GM12878 (cell line): ENCODE measurements around the gene IGFBP1. TPM values are rescaled to one million over a fixed set of nuclear protein-coding genes. Genes with fewer than 3 reads are reported as not detected.

Experiments used
- ATAC-seq: fragments of 200-7000 bp; cut with Tn5 transposase; 3 replicates; pipeline ENCODE4 v1.9.1; 2020; ENCODE audit warnings: mild to moderate bottlenecking, moderate library complexity
- BruUV-seq: library from RNA; stranded (reverse); fragments of 400-500 nt; replicated peaks from 2 replicates; lab custom pipeline; 2021; lab: Mats Ljungman, UMichigan
- CTCF ChIA-PET: fragments of 300-600 bp; sonication (Branson Sonifier 250); formaldehyde crosslinking; extraction: SDS; loops from one replicate; lab custom pipeline; 2021; ENCODE audit warnings: inconsistent platforms; lab: Yijun Ruan, JAX
- POLR2A ChIA-PET: fragments of 350-600 bp; formaldehyde crosslinking; extraction: SDS; loops from one replicate; lab custom pipeline; 2021; ENCODE audit warnings: inconsistent platforms; lab: Charles Lee
- RAD21 ChIA-PET: fragments of 300-600 bp; sonication (Branson Sonifier 250); formaldehyde crosslinking; loops from one replicate; lab custom pipeline; 2023; ENCODE audit warnings: antibody characterized with exemption; ENCODE audit not compliant: unreplicated experiment; lab: Charles Lee
- SMC1A ChIA-PET: fragments of 300-600 bp; sonication (Branson Sonifier 250); formaldehyde crosslinking; loops from one replicate; lab custom pipeline; 2023; ENCODE audit not compliant: unreplicated experiment, uncharacterized antibody; lab: Charles Lee
- DNase-seq: peaks from one replicate; pipeline ENCODE4 v3.0.0-alpha.2; 2011; ENCODE audit warnings: low read depth, low spot score
- FAIRE-seq: peaks from 3 replicates; lab custom pipeline; 2011; peaks lifted over from hg19 to GRCh38; lab: Jason Lieb, UNC
- H2AFZ ChIP-seq: 2 replicates; pipeline ENCODE4 v1.6.0; 2011; ENCODE audit warnings: low read depth, low read length, control low read depth; ENCODE audit not compliant: control insufficient read depth
- H3K27ac ChIP-seq: 2 replicates; pipeline ENCODE4 v1.5.1; 2011; ENCODE audit warnings: control low read depth; ENCODE audit not compliant: control insufficient read depth, insufficient read depth
- H3K27me3 ChIP-seq, 2 experiments: replicated peaks in 1 of 2; 2 replicates each; pipeline versions ENCODE4 v1.6.0 to v1.6.1; 2011; ENCODE audit warnings: low read length in 1 of 2; ENCODE audit not compliant: control insufficient read depth in 2 of 2, insufficient read depth in 2 of 2
- H3K36me3 ChIP-seq, 2 experiments: 2 replicates each; pipeline ENCODE4 v1.5.1; 2011; ENCODE audit warnings: low read length in 1 of 2; ENCODE audit not compliant: control insufficient read depth in 2 of 2, insufficient read depth in 2 of 2
- H3K4me1 ChIP-seq: 2 replicates; pipeline ENCODE4 v1.6.1; 2011; ENCODE audit warnings: mild to moderate bottlenecking, low read length, moderate library complexity, mixed read lengths; ENCODE audit not compliant: control insufficient read depth, insufficient read depth
- H3K4me2 ChIP-seq: 2 replicates; pipeline ENCODE4 v1.6.0; 2011; ENCODE audit warnings: control low read depth; ENCODE audit not compliant: control insufficient read depth, insufficient read depth
- H3K4me3 ChIP-seq: fragments of 200-600 bp; sonication (generic); 2 replicates; pipeline ENCODE4 v1.5.1; 2016
- H3K79me2 ChIP-seq: 2 replicates; pipeline ENCODE4 v1.6.0; 2011; ENCODE audit warnings: low read length; ENCODE audit not compliant: control insufficient read depth, insufficient read depth
- H3K9ac ChIP-seq: 2 replicates; pipeline ENCODE4 v1.8.0; 2011; ENCODE audit warnings: low read length, control low read depth, mixed read lengths; ENCODE audit not compliant: control insufficient read depth, insufficient read depth
- H3K9me3 ChIP-seq: replicated peaks from 3 replicates; pipeline ENCODE4 v1.5.1; 2011; ENCODE audit warnings: mild to moderate bottlenecking, low read length; ENCODE audit not compliant: control insufficient read depth, insufficient read depth
- H4K20me1 ChIP-seq: 2 replicates; pipeline ENCODE4 v1.6.0; 2011; ENCODE audit not compliant: control insufficient read depth, insufficient read depth
- BACH1 ChIP-seq: fragments of 450-650 bp; IDR thresholded peaks from 2 replicates; pipeline ENCODE4 v1.6.1; 2017; ENCODE audit warnings: mild to moderate bottlenecking, borderline replicate concordance
- FOXK2 ChIP-seq: fragments of 450-650 bp; IDR thresholded peaks from 2 replicates; pipeline ENCODE4 v1.6.1; 2017; ENCODE audit warnings: mild to moderate bottlenecking, moderate library complexity
- GATAD2B ChIP-seq: fragments of 450-650 bp; conservative IDR thresholded peaks from 2 replicates; pipeline ENCODE4 v1.6.1; 2017; ENCODE audit warnings: low read depth, mild to moderate bottlenecking, moderate library complexity
- MEF2B ChIP-seq: fragments of 450-650 bp; IDR thresholded peaks from 2 replicates; pipeline ENCODE4 v1.6.1; 2018; ENCODE audit warnings: mild to moderate bottlenecking, moderate library complexity; ENCODE audit not compliant: partially characterized antibody, poor library complexity, severe bottlenecking
- NFIC ChIP-seq: IDR thresholded peaks from 2 replicates; pipeline ENCODE4 v1.6.1; 2012; ENCODE audit warnings: low read depth, mild to moderate bottlenecking, inconsistent platforms, low read length, moderate library complexity
- PRDM15 ChIP-seq: fragments of 450-650 bp; formaldehyde crosslinking; IDR thresholded peaks from 2 replicates; pipeline ENCODE4 v1.4.0; 2020; ENCODE audit warnings: mild to moderate bottlenecking, moderate library complexity
- RAD51 ChIP-seq: fragments of 450-650 bp; IDR thresholded peaks from 2 replicates; pipeline ENCODE4 v1.6.1; 2016; ENCODE audit warnings: moderate library complexity, mild to moderate bottlenecking, inconsistent platforms
- RB1 ChIP-seq: fragments of 450-650 bp; formaldehyde crosslinking; IDR thresholded peaks from 2 replicates; pipeline ENCODE4 v1.6.1; 2017; ENCODE audit warnings: mild to moderate bottlenecking, borderline replicate concordance
- RCOR1 ChIP-seq: conservative IDR thresholded peaks from 2 replicates; pipeline ENCODE4 v1.6.1; 2012; ENCODE audit warnings: low read depth, low read length, improper control_type of control experiment
- STAT1 ChIP-seq: fragments of 450-650 bp; conservative IDR thresholded peaks from 2 replicates; pipeline ENCODE4 v1.6.1; 2014; ENCODE audit warnings: antibody characterized with exemption, mild to moderate bottlenecking
- SUPT20H ChIP-seq: IDR thresholded peaks from 2 replicates; pipeline ENCODE4 v1.6.1; 2011; ENCODE audit warnings: low read depth, mild to moderate bottlenecking, low read length, moderate library complexity, borderline replicate concordance; ENCODE audit not compliant: control insufficient read depth
- ZNF217 ChIP-seq: fragments of 450-650 bp; IDR thresholded peaks from 2 replicates; pipeline ENCODE4 v1.6.1; 2017; ENCODE audit warnings: antibody characterized with exemption, mild to moderate bottlenecking
- ZNF622 ChIP-seq: fragments of 450-650 bp; IDR thresholded peaks from 2 replicates; pipeline ENCODE4 v1.6.1; 2017; ENCODE audit warnings: mild to moderate bottlenecking, inconsistent platforms
- ZZZ3 ChIP-seq: IDR thresholded peaks from 2 replicates; pipeline ENCODE4 v1.6.1; 2011; ENCODE audit warnings: low read depth; ENCODE audit not compliant: control insufficient read depth, insufficient read length
- in situ Hi-C: fragments of 300-500 bp; cut with MboI; formaldehyde crosslinking; loops from 9 replicates; pipeline ENCODE4 v1.14.3; 2018; ENCODE audit warnings: mixed read lengths
- intact Hi-C: fragments of 100-400 bp; cut with micrococcal nuclease; formaldehyde crosslinking; loops from one replicate; pipeline ENCODE4 v1.14.2; 2022; ENCODE audit not compliant: unreplicated experiment
- polyA plus RNA-seq, 11 experiments: library from polyadenylated mRNA; depleted of rRNA in 4 of 11; unstranded in 6 of 11; stranded (reverse) in 5 of 11; fragments of >200 nt; fragmentation: Nextera tagmentation in 4 of 11; fragmentation: Illumina TruSeq in 1 of 11; extraction: Ambion mirVana in 4 of 11; extraction: Trizol in 1 of 11; gene quantifications; 1 replicate in 1 of 11; 2 replicates in 10 of 11; pipeline versions ENCODE4 v1.2.1 to v1.2.3, GENCODE V29; 2011 to 2016; ENCODE audit warnings: inconsistent platforms in 2 of 11, missing spikeins in 2 of 11, low read depth in 1 of 11
- total RNA-seq, 4 experiments: library from RNA; depleted of rRNA in 3 of 4; stranded (reverse); fragments of >200 nt in 3 of 4; fragmentation: Illumina TruSeq in 1 of 4; extraction: Trizol in 1 of 4; gene quantifications; 2 replicates each; pipeline versions ENCODE4 v1.2.1 to v1.2.3, GENCODE V29; 2013 to 2021
- TF ChIP-seq, protein P1 (sequence below): fragments of 450-650 bp; IDR thresholded peaks from 2 replicates; pipeline ENCODE4 v1.6.1; 2017; ENCODE audit warnings: low read depth, mild to moderate bottlenecking, moderate library complexity
- TF ChIP-seq, protein P2 (sequence below): fragments of 450-650 bp; IDR thresholded peaks from 2 replicates; pipeline ENCODE4 v1.6.1; 2014; ENCODE audit warnings: mild to moderate bottlenecking

Gene IGFBP1
- total and polyA plus RNA-seq, 10 of the 15 experiments (the other 5 are each of a cell fraction or from before 2014, with no cell fraction given) = 0.13 TPM; not detected in 9

GRCh38 chr7:45930967-45931366 is 42.7 kb downstream of the IGFBP1 start:
- Histone ChIP-seq H3K36me3 (no peaks in the 10 kb centered on the region), H3K4me3 (no peak overlapping the region), H3K27me3 (no peaks in the 10 kb centered on the region), H3K4me1 (no peaks in the 10 kb centered on the region), H4K20me1 (no peaks in the 10 kb centered on the region), H3K27ac (no peak overlapping the region), H3K4me2 (no peak overlapping the region)
- CTCF ChIA-PET = interaction anchor here (1.0 kb wide), 1 partner anchor 8 kb away, joined by 3 read pairs; no protein-coding TSS in a partner anchor
- DNase-seq = no peak
- RAD21 ChIA-PET = interaction anchor here (0.6 kb wide), 1 partner anchor 44 kb away, joined by 3 read pairs; no protein-coding TSS in a partner anchor
- SMC1A ChIA-PET = no interaction called here
- no peak for FAIRE-seq
- no TSS peak for BruUV-seq
- TF ChIP-seq, protein P1, sequence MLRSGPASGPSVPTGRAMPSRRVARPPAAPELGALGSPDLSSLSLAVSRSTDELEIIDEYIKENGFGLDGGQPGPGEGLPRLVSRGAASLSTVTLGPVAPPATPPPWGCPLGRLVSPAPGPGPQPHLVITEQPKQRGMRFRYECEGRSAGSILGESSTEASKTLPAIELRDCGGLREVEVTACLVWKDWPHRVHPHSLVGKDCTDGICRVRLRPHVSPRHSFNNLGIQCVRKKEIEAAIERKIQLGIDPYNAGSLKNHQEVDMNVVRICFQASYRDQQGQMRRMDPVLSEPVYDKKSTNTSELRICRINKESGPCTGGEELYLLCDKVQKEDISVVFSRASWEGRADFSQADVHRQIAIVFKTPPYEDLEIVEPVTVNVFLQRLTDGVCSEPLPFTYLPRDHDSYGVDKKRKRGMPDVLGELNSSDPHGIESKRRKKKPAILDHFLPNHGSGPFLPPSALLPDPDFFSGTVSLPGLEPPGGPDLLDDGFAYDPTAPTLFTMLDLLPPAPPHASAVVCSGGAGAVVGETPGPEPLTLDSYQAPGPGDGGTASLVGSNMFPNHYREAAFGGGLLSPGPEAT = no peak
- no peak for TF ChIP-seq MEF2B
- TF ChIP-seq STAT1 = no peak
- no peak for TF ChIP-seq ZNF622
- TF ChIP-seq ZNF217 = no peak
- TF ChIP-seq GATAD2B = no peak
- TF ChIP-seq NFIC = no peak
- no peak for TF ChIP-seq BACH1
- no peak for TF ChIP-seq RCOR1
- TF ChIP-seq SUPT20H = no peak
- no peak for TF ChIP-seq PRDM15 (CRISPR knock-in tag)
- no peak for TF ChIP-seq RB1
- no peak for TF ChIP-seq ZZZ3
- TF ChIP-seq, protein P2, sequence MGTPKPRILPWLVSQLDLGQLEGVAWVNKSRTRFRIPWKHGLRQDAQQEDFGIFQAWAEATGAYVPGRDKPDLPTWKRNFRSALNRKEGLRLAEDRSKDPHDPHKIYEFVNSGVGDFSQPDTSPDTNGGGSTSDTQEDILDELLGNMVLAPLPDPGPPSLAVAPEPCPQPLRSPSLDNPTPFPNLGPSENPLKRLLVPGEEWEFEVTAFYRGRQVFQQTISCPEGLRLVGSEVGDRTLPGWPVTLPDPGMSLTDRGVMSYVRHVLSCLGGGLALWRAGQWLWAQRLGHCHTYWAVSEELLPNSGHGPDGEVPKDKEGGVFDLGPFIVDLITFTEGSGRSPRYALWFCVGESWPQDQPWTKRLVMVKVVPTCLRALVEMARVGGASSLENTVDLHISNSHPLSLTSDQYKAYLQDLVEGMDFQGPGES = no peak
- TF ChIP-seq RAD51 = no peak
- TF ChIP-seq FOXK2 = no peak
- TF ChIP-seq, all 136 proteins: peak for 0
- no peak overlapping the region for H2AFZ ChIP-seq
- ATAC-seq = no peak
- in situ Hi-C loops (no loop called here), intact Hi-C loops (no loop called here)
- no peaks in the 10 kb centered on the region for H3K9me3 ChIP-seq
- H3K9ac ChIP-seq = no peak overlapping the region
- POLR2A ChIA-PET = no interaction called here
- no peaks in the 10 kb centered on the region for H3K79me2 ChIP-seq
